ENCODE measurements around the gene NRCAM.

DNA sequence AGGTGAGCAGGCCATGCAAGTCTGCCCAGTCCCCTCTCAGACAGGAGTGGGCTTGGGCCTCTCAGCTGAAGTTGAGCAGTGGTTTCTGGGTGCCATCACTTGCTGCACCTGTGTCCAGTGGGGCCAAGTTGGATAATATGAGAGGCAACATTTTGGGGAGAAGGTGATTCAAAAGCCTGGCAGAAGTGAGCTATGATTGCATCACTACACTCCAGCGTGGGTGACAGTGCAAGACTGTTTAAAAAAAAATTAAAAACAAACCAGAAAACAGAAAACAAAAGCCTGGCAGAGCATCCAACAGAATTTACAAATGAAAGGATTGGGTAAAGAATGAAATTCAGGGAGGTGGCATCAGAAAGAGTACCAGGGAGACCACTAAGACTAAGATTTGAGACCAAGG, 204.5 kb downstream of the NRCAM start:
- TF ChIP-seq, protein P1, sequence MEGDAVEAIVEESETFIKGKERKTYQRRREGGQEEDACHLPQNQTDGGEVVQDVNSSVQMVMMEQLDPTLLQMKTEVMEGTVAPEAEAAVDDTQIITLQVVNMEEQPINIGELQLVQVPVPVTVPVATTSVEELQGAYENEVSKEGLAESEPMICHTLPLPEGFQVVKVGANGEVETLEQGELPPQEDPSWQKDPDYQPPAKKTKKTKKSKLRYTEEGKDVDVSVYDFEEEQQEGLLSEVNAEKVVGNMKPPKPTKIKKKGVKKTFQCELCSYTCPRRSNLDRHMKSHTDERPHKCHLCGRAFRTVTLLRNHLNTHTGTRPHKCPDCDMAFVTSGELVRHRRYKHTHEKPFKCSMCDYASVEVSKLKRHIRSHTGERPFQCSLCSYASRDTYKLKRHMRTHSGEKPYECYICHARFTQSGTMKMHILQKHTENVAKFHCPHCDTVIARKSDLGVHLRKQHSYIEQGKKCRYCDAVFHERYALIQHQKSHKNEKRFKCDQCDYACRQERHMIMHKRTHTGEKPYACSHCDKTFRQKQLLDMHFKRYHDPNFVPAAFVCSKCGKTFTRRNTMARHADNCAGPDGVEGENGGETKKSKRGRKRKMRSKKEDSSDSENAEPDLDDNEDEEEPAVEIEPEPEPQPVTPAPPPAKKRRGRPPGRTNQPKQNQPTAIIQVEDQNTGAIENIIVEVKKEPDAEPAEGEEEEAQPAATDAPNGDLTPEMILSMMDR (IDR thresholded peaks at IDR 0.05), result no peak
- TF ChIP-seq EP300 (IDR thresholded peaks at IDR 0.05) (no peak), POLR2A (IDR thresholded peaks at IDR 0.05) (no peak)

Measured in gastroesophageal sphincter (tissue), 3 donors.